HG02840 (cell line): ENCODE measurements around the gene TMEM167A.
"Not testable (repeated sequence)": the region's sequence is repeated elsewhere in the genome, so short reads cannot be mapped to it uniquely, and the experiment has no call there.

Experiments used
- ATAC-seq: cut with Tn5 transposase; IDR thresholded peaks from one replicate; pipeline ENCODE4 v1.9.1; 2021; ENCODE audit warnings: mild to moderate bottlenecking, moderate library complexity, moderate number of reproducible peaks; ENCODE audit not compliant: unreplicated experiment, low FRiP score

Gene TMEM167A

DNA sequence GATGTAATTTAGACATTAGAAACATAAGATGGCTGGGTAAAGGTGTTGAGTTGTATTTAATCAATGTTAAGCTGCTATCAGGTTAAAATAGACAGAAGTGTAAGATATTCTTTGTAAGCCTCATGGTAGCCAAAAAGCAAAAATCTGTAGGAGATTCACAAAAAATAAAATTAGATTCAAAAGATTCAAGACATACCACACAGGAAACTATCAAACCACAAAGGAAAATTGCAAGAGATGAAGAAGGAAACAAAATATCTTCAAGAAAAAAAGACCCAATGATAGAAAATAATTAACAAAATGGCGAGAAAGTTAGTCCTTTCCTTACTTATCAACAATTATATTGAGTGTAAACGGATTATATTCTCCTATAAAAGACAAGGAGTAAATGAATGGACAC lies 15.4 kb upstream of the TMEM167A start:
- no peak for ATAC-seq

- ATAC-seq: no peak
These were observed 13.0 kb upstream of the TMEM167A start for GRCh38 chr5:83090169-83090568.

- ATAC-seq: no peak
These were observed 7.9 kb upstream of the TMEM167A start for GRCh38 chr5:83085106-83085505.

- ATAC-seq: no peak
These were observed 7.1 kb upstream of the TMEM167A start for GRCh38 chr5:83084336-83084735.

GRCh38 chr5:83082750-83083149 lies 5.6 kb upstream of the TMEM167A start:
- ATAC-seq: no peak

GRCh38 chr5:83077662-83078261 lies 568 bp upstream of the TMEM167A start:
- ATAC-seq: peak; percentile 10

- ATAC-seq: no peak
These were observed 4.2 kb downstream of the TMEM167A start for GRCh38 chr5:83072966-83073365.

- no peak for ATAC-seq
These were observed 5.7 kb downstream of the TMEM167A start for GRCh38 chr5:83071286-83072051.

GRCh38 chr5:83069096-83069799 lies 7.9 kb downstream of the TMEM167A start:
- ATAC-seq: no peak

GRCh38 chr5:83067377-83067776 lies 9.8 kb downstream of the TMEM167A start:
- not testable (repeated sequence) for ATAC-seq

GRCh38 chr5:83066548-83067110 lies 10.6 kb downstream of the TMEM167A start:
- ATAC-seq: no peak

DNA sequence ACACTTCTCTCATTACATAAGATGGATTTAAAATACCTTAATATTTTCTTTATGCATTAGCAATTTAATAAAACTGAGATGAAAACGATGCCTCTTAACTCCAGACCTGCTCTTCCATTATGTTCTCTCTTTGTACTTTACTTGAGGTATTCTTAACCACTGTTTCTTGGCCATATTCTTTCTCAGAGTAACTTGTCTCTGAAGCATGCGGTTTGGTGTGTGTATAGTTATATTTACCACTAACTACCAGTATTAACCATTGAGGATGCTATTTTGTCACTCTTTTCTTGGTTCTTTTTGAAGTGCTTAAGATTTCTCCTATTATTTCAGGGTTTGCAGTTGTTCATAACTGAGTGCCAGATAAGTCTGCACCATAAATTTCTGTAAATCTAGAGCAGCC lies 17.9 kb downstream of the TMEM167A start:
- ATAC-seq: no peak

- no peak for ATAC-seq
These were observed 18.5 kb downstream of the TMEM167A start for GRCh38 chr5:83058726-83059125.

GRCh38 chr5:83055166-83055565 lies 22.0 kb downstream of the TMEM167A start:
- no peak for ATAC-seq

DNA sequence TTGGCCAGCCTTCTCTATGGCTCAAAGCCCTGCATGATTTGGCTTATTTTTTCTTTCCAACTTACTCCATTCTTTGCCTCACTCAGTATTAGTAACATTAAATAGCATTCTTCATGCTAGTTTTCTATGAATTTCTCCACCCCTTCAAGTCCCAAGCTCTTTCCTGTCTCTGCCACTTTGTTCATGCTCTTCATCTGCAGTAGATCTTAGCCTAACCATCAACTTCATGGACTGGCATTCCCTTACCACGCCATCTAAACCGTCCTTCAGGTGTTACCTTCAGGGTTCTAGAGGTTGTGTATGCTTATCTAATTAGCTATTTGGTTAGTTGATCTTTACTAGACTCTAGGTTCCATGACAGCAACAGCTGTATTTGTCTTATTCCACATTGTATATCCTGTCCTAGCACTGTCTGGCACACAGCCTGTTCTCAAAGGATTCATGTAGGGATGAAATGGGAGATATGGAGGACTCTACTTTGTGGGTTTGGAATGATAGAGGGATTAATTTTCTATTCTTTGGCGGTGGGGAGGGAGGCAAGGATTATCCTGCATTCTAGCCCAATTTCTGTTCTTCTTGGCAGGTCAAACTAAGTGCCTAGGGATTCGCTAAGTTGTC lies 26.4 kb downstream of the TMEM167A start:
- no peak for ATAC-seq

- ATAC-seq: no peak
These were observed 27.8 kb downstream of the TMEM167A start for GRCh38 chr5:83049370-83049885.

GRCh38 chr5:83048811-83049210 lies 28.4 kb downstream of the TMEM167A start:
- no peak for ATAC-seq

- no peak for ATAC-seq
These were observed 28.9 kb downstream of the TMEM167A start for GRCh38 chr5:83048277-83048676.

GRCh38 chr5:83044926-83045325 lies 32.3 kb downstream of the TMEM167A start:
- ATAC-seq: no peak

GRCh38 chr5:83042507-83042906 lies 34.7 kb downstream of the TMEM167A start:
- no peak for ATAC-seq

- no peak for ATAC-seq
These were observed 38.3 kb downstream of the TMEM167A start for GRCh38 chr5:83038924-83039323.
